Upper lobe of left lung (tissue), 6 donors: ENCODE results near the gene DAZAP1. TPM values are rescaled to one million over a fixed set of nuclear protein-coding genes. Genes with fewer than 3 reads are reported as not detected.
"Not testable (repeated sequence)": the region's sequence is repeated elsewhere in the genome, so short reads cannot be mapped to it uniquely, and the experiment has no call there.

Experiments used
- ATAC-seq, 2 donors: fragments of 200-7000 bp; cut with Tn5 transposase; one replicate each; pipeline ENCODE4 v1.9.1; 2022; ENCODE audit warnings: mild to moderate bottlenecking in 2 of 2, moderate library complexity in 2 of 2; ENCODE audit not compliant: low FRiP score in 2 of 2
- DNase-seq, 2 donors: peaks; one replicate each; pipeline ENCODE4 v3.0.0-alpha.2; 2019 to 2020
- H3K27ac ChIP-seq, 4 donors: fragments of 200-600 bp; sonication (generic); one replicate each; pipeline ENCODE4 v1.5.1; 2016 to 2019
- H3K27me3 ChIP-seq, 4 donors: fragments of 200-600 bp; sonication (generic); one replicate each; pipeline ENCODE4 v1.5.1; 2017 to 2019
- H3K36me3 ChIP-seq, 4 donors: fragments of 200-600 bp; sonication (generic); one replicate each; pipeline ENCODE4 v1.5.1; 2016 to 2019
- H3K4me1 ChIP-seq, 4 donors: fragments of 200-600 bp; sonication (generic); one replicate each; pipeline ENCODE4 v1.5.1; 2018 to 2019
- H3K4me3 ChIP-seq, 4 donors: fragments of 200-600 bp; sonication (generic); one replicate each; pipeline ENCODE4 v1.5.1; 2017 to 2019; ENCODE audit warnings: mild to moderate bottlenecking in 2 of 4, moderate library complexity in 1 of 4
- H3K9me3 ChIP-seq, 4 donors: fragments of 200-600 bp; sonication (generic); one replicate each; pipeline ENCODE4 v1.5.1; 2018 to 2019
- EP300 ChIP-seq, 4 donors: sonication (generic); formaldehyde crosslinking; IDR thresholded peaks; one replicate each; pipeline ENCODE4 v1.5.1; 2017; ENCODE audit warnings: antibody characterized with exemption in 4 of 4, control low read depth in 2 of 4
- POLR2A ChIP-seq, 4 donors: fragments of 450-650 bp; IDR thresholded peaks; one replicate each; pipeline ENCODE4 v1.5.1; 2016 to 2017; ENCODE audit warnings: antibody characterized with exemption in 4 of 4, mild to moderate bottlenecking in 2 of 4
- POLR2AphosphoS5 ChIP-seq, 2 donors: sonication (generic); formaldehyde crosslinking; IDR thresholded peaks; one replicate each; pipeline ENCODE4 v1.5.1; 2017; ENCODE audit warnings: antibody characterized with exemption in 2 of 2
- WGBS, 2 donors: methylation state at CpG; one replicate each; pipeline ENCODE4 v1.1.5; 2017 to 2018; 5-methylcytosine and 5-hydroxymethylcytosine counted together
- total RNA-seq, 6 donors: library from RNA; depleted of rRNA in 4 of 6; stranded (reverse); fragments of >200 nt in 4 of 6; gene quantifications; one replicate each; pipeline versions ENCODE4 v1.1.0 to v1.2.1, GENCODE V29; 2016 to 2021
- TF ChIP-seq, protein P1 (sequence below), 6 experiments: fragments of 450-650 bp in 4 of 6; fragments of 200-600 bp in 2 of 6; sonication (generic) in 2 of 6; IDR thresholded peaks; one replicate each; pipeline ENCODE4 v1.5.1; 2016 to 2019; ENCODE audit warnings: antibody characterized with exemption in 6 of 6
- donor health status: DM: no; HTN: no; CAD: no; lungs with moderate emphysema.
- donor health status: DM: no; HTN: yes; CAD: no; lungs with severe emphysema.

The DAZAP1 gene
- total RNA-seq, 6 donors from 2014 or later, result 38.9 to 107 (median 78.7) TPM

GRCh38 chr19:1418496-1418775 lies 11.1 kb downstream of the DAZAP1 start:
- no peak overlapping the region for H3K27ac ChIP-seq
- DNase-seq (peak in 1 of 2 donors; percentile 78), ATAC-seq (no peak)
- H3K36me3 ChIP-seq, result peaks cover 23 to 64% (median 55%) of the 10 kb centered on the region in 4 donors
- no peaks in the 10 kb centered on the region for H3K27me3 ChIP-seq
- no peak overlapping the region for H3K4me3 ChIP-seq
- 87% methylated on average over 13 of the region's 13 CpGs for WGBS, 2 donors
- H3K9me3 ChIP-seq, result no peaks in the 10 kb centered on the region
- peaks cover 28 to 57% (median 51%) of the 10 kb centered on the region in 4 donors for H3K4me1 ChIP-seq
- TF ChIP-seq, protein P1, sequence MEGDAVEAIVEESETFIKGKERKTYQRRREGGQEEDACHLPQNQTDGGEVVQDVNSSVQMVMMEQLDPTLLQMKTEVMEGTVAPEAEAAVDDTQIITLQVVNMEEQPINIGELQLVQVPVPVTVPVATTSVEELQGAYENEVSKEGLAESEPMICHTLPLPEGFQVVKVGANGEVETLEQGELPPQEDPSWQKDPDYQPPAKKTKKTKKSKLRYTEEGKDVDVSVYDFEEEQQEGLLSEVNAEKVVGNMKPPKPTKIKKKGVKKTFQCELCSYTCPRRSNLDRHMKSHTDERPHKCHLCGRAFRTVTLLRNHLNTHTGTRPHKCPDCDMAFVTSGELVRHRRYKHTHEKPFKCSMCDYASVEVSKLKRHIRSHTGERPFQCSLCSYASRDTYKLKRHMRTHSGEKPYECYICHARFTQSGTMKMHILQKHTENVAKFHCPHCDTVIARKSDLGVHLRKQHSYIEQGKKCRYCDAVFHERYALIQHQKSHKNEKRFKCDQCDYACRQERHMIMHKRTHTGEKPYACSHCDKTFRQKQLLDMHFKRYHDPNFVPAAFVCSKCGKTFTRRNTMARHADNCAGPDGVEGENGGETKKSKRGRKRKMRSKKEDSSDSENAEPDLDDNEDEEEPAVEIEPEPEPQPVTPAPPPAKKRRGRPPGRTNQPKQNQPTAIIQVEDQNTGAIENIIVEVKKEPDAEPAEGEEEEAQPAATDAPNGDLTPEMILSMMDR (IDR thresholded peaks at IDR 0.05), result no peak
- TF ChIP-seq POLR2A (IDR thresholded peaks at IDR 0.05) (no peak), EP300 (IDR thresholded peaks at IDR 0.05) (no peak), POLR2AphosphoS5 (IDR thresholded peaks at IDR 0.05) (no peak)

- no peak for TF ChIP-seq POLR2A (IDR thresholded peaks at IDR 0.05)
- TF ChIP-seq, protein P1 (IDR thresholded peaks at IDR 0.05), result no peak
- TF ChIP-seq POLR2AphosphoS5 (IDR thresholded peaks at IDR 0.05), result no peak
- no peak for TF ChIP-seq EP300 (IDR thresholded peaks at IDR 0.05)
- Histone ChIP-seq H3K36me3 (peaks cover 28 to 67% (median 61%) of the 10 kb centered on the region in 4 donors), H3K27me3 (no peaks in the 10 kb centered on the region), H3K4me1 (peaks cover 28 to 51% (median 45%) of the 10 kb centered on the region in 4 donors), H3K4me3 (no peak overlapping the region), H3K27ac (no peak overlapping the region), H3K9me3 (no peaks in the 10 kb centered on the region)
- ATAC-seq (no peak), DNase-seq (peak in 1 of 2 donors; percentile 76)
- 86 to 92% methylated on average over 13 to 21 of the region's 21 CpGs for WGBS, 2 donors
Measured at GRCh38 chr19:1418951-1419738, 11.8 kb downstream of the DAZAP1 start.

DNA sequence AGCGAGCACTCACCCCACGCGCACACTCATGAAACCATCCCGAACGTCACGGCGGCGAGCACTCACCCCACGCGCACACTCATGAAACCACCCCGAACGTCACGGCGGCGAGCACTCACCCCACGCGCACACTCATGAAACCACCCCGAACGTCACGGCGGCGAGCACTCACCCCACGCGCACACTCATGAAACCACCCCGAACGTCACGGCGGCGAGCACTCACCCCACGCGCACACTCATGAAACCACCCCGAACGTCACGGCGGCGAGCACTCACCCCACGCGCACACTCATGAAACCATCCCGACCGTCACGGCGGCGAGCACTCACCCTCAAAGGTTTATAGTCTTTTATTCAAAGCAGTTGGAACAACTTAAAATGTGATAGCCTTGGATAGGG lies 12.7 kb downstream of the DAZAP1 start:
- peaks cover 25 to 42% (median 35%) of the 10 kb centered on the region in 4 donors for H3K4me1 ChIP-seq
- ATAC-seq, H3K27me3 ChIP-seq, H3K4me3 ChIP-seq, H3K27ac ChIP-seq, DNase-seq, H3K9me3 ChIP-seq: not testable (repeated sequence)
- H3K36me3 ChIP-seq, result peaks cover 31 to 76% (median 70%) of the 10 kb centered on the region in 4 donors
- 94 to 97% methylated on average over 18 to 33 of the region's 43 CpGs for WGBS, 2 donors

DNA sequence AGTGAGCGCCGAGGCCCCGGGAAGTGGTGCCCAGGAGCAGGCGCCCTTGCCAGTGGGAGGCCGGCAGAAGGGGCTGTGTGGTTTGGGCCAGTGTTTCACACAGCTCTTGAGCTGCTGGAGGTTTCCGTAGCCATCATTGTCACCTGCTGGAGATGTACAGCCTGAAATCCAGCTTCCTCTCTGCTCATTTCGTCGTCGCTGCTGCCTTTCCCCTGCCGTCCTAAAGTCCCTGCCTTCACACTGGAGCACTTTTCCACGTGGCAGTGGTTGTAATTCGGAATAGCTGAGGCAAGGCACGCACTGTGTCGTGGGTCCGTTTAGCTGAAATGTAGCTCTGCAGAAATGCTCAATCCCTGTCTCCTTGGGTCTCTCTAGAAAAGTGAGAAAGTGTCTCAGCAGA lies 13.2 kb downstream of the DAZAP1 start:
- Histone ChIP-seq H3K9me3 (no peaks in the 10 kb centered on the region), H3K27me3 (no peaks in the 10 kb centered on the region), H3K36me3 (peaks cover 36 to 81% (median 75%) of the 10 kb centered on the region in 4 donors), H3K4me1 (peaks cover 25 to 37% (median 30%) of the 10 kb centered on the region in 4 donors), H3K27ac (no peak overlapping the region), H3K4me3 (no peak overlapping the region)
- TF ChIP-seq, protein P1 (IDR thresholded peaks at IDR 0.05), result no peak
- TF ChIP-seq EP300 (IDR thresholded peaks at IDR 0.05) (no peak), POLR2A (IDR thresholded peaks at IDR 0.05) (no peak), POLR2AphosphoS5 (IDR thresholded peaks at IDR 0.05) (no peak)
- 94 to 96% methylated on average over 14 of the region's 15 CpGs for WGBS, 2 donors
- no peak for DNase-seq
- no peak for ATAC-seq

DNA sequence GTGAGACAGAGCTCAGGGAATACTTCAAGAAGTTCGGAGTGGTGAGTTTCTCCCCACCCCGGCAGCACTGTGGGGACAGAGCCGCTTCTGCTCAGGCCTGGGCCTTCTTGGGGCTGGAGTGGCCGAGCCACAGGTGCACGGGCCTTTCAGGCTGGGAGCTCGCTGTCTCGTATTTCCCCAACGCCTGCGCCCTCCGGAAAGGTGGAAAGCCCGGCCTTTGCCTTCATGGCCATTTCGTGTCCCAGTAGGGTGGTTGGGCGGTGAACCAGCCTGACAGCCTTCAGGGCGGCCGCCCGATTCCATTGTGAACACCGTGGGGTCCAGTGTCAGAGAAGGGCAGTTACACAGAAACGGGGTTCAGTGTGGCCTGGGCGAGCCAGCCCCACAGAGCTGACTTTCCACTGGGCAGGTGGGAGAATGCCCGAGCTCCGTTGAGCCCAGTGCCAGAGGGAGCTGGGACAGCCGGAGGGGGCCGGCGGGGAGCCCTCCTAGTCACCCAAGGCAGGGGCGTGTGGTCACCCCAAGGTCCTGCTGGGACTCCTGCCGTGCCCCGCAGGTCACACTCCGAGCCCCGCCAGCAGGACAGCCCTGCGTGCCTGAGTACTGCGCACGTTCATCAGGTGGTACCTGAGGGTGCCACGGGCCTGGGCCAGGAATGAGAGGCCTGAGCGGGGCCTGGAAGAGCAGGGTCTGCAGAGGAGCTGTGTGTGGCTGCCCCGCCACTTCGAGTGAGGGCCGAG lies 14.0 kb downstream of the DAZAP1 start:
- DNase-seq (peak in 1 of 2 donors; percentile 69), ATAC-seq (peak; percentile 4 to 13)
- no peak overlapping the region for H3K4me3 ChIP-seq
- H3K4me1 ChIP-seq, result peaks cover 17 to 29% (median 22%) of the 10 kb centered on the region in 4 donors
- H3K27ac ChIP-seq, result no peak overlapping the region
- peaks cover 37 to 89% (median 82%) of the 10 kb centered on the region in 4 donors for H3K36me3 ChIP-seq
- 98 to 100% methylated on average over 3 to 37 of the region's 37 CpGs for WGBS, 2 donors
- no peaks in the 10 kb centered on the region for H3K9me3 ChIP-seq
- no peaks in the 10 kb centered on the region for H3K27me3 ChIP-seq
- TF ChIP-seq EP300 (IDR thresholded peaks at IDR 0.05) (no peak), POLR2AphosphoS5 (IDR thresholded peaks at IDR 0.05) (no peak), POLR2A (IDR thresholded peaks at IDR 0.05) (no peak)
- TF ChIP-seq, protein P1 (IDR thresholded peaks at IDR 0.05), result no peak
